Stimulated activated CD4-positive, alpha-beta T cell treated with anti-CD3 and anti-CD28 coated beads, Interleukin-1b, Interleukin-23, amount 100 ng/mL, for 24 hours (primary cell): ENCODE measurements around the gene PPP2R3A.

ENCODE experiments used
- DNase-seq, 4 experiments: peaks; one replicate each; pipeline ENCODE4 v3.0.0-alpha.2; 2020; ENCODE audit warnings: low read depth in 4 of 4, low spot score in 1 of 4

PPP2R3A gene

GRCh38 chr3:135966962-135967274 lies 1.4 kb downstream of the PPP2R3A start:
- DNase-seq, result no peak

- no peak for DNase-seq
Observed at GRCh38 chr3:135967867-135968266, 2.3 kb downstream of the PPP2R3A start.

DNA sequence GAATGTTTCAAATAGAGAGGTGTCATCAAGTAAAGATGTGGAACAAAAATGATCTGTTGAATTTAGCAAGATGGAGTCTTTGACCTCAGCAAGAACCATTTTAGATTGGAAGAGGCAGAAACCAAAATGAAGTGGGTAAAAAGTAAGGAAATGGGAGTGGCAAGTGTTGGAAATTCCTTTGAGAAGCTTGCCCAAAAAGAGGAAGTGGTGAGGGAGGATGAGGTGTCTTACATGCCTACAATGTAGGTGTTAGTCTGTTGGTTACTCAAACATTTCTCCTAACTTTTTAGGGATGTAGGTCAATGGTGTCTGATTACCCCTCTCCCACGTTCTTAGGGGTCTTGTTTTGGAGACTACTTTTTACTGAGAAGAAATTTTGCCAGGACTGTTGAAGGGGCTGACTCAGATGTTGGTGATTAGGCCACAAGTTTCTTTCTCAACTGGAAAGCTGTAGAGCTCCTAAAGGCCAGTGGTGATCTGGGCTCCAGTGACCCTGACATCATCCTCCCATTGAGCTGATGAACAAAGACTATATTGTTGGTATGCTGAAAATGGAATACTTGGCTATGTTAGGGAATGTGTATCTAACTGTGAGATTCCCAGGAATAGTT lies 5.1 kb downstream of the PPP2R3A start:
- no peak for DNase-seq

- DNase-seq, result no peak
Observed at GRCh38 chr3:135973841-135974240, 8.3 kb downstream of the PPP2R3A start.

DNA sequence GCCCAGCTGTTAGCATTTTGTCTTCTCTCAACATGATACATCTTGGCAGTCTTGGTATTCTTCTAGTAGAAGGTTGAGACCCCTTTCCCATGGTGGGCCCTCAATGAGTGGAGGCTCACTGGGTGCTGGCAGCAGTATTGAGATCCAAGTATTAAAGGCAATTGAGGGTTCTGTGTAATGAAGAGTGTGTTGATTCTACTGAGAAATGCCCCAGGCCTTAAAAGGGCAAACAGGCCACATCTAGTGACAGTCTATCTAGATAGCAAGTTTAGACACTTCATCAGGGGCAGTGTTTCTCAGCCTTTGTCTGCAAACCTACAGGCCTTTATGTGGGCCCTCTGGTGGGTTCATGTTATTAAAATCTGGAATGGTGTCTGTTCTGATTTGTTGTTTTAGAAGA lies 9.5 kb downstream of the PPP2R3A start:
- no peak for DNase-seq

DNA sequence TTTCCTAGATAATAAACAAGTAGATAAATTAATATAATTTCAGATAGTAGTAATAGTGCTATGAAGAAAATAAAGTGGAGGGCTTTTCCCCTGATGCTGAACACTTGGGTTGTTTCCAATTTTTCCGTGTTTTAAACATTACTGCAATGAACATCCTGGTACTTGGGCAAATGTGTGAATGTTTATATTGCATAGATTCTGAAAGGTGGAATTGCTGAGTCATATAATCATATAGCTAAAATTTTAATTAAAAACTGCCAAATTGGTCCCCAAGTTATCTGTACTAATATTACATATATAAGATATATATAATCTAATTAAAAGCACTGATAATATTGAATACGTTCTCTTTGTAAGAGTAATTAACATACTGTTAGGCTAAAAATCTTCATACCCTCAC lies 10.0 kb downstream of the PPP2R3A start:
- no peak for DNase-seq

DNA sequence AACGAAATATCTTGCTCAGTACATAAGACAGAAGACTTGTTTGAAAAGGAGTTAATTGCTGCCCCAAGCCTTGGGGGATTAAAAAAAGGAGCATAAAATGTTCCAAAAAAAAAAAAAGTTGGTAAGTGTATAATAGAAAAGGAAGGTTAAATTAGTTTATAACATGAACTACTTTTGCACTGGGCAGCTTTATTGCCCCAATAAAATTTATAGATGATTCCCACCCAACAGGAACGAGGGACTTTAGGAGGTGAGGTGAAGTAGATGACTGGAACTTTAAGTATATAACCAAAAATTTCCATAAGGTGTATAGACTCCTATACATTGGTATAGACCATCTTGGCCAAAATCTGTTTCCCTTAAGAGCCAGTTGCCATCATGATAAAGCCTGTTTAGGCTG lies 14.8 kb downstream of the PPP2R3A start:
- DNase-seq, result no peak

GRCh38 chr3:135981701-135982403 lies 16.3 kb downstream of the PPP2R3A start:
- DNase-seq, result no peak

GRCh38 chr3:135982404-135982761 lies 16.9 kb downstream of the PPP2R3A start:
- DNase-seq, result no peak

- DNase-seq, result no peak
Observed at GRCh38 chr3:135982922-135983581, 17.5 kb downstream of the PPP2R3A start.

DNA sequence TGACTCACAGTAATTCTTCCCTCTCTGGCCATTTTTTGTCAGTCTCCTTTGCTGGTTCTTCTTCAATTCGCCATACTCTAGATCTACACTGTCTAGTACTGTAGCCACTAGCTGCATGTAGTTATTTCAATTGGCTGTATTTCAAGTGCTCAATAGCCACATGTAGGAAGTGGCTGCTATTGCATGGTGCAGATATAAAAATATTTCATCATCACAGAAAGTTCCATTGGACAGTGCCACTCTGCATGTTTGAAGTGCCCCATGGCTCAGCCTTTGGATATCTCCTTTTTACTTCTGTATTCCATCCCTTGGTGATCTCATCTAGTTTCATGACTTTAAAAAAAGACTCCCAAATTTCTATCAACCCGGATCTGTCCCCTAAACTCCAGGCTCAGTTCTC lies 22.1 kb downstream of the PPP2R3A start:
- no peak for DNase-seq

DNA sequence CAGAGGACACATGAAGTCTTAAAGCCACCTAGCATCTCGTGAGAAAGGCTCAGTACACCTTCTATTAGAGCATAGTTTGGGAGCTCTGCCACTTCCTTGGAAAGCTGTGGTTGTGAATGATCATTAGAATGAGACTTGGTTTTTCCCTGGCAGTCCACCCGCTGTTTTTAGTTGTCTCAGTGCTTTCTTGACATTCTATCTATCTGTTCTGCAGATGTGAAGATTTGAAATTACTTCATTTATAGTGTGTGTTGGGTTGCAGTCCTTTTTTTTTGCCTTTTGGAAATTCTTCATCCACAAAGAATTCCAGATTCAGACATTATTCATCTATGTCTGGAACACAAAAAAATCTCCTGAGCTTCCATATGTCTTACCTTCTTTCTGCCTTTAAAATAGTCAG lies 23.7 kb downstream of the PPP2R3A start:
- no peak for DNase-seq

GRCh38 chr3:135990903-135991302 lies 25.4 kb downstream of the PPP2R3A start:
- DNase-seq, result no peak

DNA sequence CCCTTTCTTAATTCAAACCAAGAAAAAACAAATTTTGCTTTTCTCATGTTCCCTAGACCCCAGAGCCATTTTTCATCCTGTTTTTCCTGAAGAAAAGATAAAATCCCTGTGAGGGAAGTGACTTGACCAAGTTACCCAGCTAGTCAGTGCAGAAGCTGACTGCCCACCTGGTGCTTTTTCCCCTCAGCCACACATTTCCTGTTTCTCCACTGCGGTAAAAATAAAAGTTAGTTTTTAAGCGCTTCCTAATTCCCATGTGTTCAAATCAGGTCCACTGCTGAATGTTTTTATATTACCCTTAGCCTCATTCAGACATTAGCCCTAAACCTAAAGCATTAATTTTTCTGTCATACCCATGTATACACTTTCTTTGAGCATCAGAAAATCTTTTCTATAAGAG lies 26.1 kb downstream of the PPP2R3A start:
- no peak for DNase-seq

GRCh38 chr3:135992072-135992471 lies 26.5 kb downstream of the PPP2R3A start:
- no peak for DNase-seq

DNA sequence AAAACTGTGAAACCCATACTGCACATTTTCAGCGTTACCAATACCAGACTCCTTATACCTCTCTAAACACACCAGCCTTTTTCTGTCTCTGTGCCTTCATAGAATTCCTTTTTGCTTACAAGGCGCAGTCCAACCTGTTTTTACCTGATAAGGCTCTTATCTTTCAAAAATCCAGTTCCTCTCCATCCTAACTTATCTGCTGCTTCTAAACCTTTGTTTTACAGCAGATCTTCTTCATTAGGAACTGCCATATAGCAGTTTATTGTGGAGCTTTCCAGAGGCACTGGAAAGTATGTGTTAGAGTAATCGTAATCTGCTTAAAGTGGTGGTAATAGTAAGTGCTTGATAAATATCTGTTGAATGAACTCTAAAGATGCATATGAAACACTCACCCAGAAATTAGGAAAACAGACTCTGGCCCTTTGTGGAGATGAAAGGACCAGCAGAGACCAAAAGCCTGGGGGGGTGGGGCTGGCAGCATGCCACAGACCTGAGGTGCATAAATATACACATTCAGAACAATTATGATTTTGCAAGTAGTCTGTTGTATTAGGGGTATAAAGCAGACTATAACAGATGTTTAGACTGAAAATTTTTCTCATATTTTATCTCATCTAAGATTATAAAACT lies 29.3 kb downstream of the PPP2R3A start:
- no peak for DNase-seq

GRCh38 chr3:135995766-135996165 lies 30.2 kb downstream of the PPP2R3A start:
- no peak for DNase-seq

- DNase-seq, result no peak
Observed at GRCh38 chr3:135997554-135998320, 32.2 kb downstream of the PPP2R3A start.

DNA sequence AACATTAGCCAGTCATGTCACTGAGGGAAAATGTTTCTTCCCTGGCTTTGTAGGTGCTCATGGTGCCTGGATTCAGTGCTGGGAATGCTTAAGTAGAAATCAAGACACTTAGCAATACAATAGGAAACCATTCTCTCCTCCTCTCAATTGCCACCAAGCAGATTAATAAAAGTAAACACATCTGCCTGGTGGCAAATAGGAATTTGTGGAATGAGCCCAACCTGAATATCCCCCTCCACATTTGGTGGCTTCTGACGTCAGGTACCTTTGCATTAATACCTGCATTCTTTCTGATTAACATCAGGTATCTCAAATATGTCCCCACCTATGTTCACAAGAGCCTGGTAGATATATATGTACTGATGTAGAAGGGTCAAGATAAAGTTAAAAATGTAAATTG lies 42.7 kb downstream of the PPP2R3A start:
- no peak for DNase-seq

GRCh38 chr3:136008732-136009470 lies 43.4 kb downstream of the PPP2R3A start:
- DNase-seq, result no peak

DNA sequence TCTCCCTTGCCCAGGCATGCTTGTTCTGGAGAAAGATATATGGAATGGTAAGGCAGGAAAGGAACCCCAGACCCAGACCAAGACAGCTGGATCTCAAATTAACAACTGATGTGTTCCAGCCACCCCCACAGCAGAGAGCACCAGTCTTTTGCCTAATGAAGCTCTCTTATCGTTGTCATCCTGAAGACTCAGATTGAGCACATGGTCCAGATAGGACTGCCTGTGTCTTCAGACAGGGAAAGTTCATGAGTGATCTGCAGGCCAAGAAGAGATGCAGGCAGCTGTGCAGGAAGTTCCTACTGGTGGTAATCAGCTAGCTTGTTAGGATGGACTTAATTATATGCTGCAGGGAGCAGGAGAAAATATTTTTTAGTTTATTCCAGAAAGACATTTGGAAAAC lies 53.3 kb downstream of the PPP2R3A start:
- no peak for DNase-seq
